Fibroblast of skin of right biceps (primary cell): Measurements from ENCODE around the gene CKAP2L.

ENCODE experiments used
- DNase-seq: peaks from one replicate; pipeline ENCODE4 v3.0.0-alpha.2; 2013

The CKAP2L gene

DNA sequence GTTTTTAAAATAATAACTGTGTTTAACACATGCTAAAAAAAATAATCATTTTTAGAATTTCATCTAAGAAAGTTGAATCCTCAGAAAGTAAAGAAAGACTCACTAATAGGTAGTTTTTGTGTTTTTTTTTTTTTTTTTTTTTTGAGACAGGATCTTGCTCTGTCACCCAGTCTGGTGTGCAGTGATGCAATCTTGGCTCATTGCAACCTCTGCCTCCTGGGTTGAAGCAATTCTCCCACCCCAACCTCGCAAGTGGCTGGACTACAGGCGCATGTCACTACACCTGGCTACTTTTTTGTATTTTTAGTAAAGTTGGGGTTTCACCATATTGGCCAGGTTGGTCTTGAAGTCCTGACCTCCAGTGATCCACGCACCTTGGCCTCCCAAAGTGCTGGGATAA lies 7.1 kb downstream of the CKAP2L start:
- DNase-seq = no peak

DNA sequence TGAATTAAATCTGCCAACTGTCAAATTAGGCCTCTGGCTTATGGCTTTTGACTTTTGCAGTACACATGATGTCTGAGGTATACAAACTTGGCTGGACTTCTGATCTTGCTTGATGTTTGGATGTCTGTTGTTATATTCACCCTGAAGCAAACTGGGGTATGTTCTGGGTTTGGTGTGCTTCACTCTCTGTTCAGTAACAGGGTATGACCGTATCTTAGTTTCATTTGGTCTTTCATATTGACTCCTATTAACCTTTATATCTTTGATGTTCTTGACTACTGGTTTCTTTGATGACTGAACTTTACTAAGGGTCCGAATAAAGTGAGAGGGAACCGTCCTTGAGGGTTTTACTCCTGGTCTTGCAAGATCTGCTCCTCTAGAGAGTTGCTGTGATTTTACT lies 8.2 kb downstream of the CKAP2L start:
- no peak for DNase-seq

DNA sequence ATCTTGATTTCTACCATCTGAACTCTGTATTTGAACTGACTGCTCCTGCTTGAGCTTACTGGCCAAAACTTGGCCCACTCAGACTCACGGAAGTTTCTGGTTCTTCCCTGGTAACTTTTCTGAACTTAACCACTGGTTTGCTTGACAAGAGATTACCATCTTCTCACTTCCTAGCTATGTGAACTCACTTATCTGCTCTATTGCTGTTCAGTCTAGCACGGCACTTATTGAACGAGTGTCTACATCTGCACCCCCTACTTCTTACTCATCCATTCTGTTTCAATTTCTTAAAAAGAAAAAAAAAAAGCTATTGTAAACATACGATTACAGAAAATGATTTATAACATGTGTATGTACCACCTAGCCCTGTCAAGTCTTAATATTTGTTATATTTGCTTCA lies 9.0 kb downstream of the CKAP2L start:
- DNase-seq = no peak

DNA sequence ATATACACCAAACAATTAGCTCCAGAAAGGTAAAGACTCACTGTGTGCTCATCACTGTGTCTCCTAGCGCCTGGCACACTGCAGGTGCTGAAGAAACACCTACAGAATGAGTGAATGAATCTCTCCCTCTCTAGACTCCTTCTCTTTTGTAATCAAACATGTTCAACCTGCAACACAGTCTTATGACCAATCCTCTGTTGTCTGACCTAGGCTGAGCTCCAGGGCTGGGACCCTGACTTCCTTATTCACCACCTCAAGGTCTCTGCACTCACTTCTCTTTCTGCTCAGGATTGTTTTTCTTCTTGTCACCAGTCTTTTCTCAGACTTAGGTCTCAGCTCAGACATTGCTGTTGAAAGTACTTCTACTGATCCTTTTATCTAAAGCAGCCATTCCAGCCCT lies 9.8 kb downstream of the CKAP2L start:
- DNase-seq = no peak

DNA sequence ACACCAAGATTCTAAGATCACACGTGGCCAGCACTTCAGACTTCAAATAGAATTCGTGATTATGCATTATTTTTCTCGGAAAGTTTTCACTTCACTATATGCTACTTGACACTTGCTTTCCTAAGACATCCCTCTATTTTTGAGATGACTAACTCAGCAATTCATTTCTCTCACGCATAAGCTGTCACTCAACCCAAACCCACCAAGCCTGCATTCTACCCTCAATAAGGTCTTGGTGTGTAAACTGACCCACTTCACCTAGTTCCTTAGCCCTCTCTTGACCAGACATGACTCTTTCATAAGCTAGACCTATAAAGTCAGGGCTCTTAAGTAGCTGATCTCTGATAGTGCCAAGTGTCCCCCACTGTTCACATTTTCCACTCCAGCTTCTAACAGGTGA lies 11.7 kb downstream of the CKAP2L start:
- DNase-seq = no peak

DNA sequence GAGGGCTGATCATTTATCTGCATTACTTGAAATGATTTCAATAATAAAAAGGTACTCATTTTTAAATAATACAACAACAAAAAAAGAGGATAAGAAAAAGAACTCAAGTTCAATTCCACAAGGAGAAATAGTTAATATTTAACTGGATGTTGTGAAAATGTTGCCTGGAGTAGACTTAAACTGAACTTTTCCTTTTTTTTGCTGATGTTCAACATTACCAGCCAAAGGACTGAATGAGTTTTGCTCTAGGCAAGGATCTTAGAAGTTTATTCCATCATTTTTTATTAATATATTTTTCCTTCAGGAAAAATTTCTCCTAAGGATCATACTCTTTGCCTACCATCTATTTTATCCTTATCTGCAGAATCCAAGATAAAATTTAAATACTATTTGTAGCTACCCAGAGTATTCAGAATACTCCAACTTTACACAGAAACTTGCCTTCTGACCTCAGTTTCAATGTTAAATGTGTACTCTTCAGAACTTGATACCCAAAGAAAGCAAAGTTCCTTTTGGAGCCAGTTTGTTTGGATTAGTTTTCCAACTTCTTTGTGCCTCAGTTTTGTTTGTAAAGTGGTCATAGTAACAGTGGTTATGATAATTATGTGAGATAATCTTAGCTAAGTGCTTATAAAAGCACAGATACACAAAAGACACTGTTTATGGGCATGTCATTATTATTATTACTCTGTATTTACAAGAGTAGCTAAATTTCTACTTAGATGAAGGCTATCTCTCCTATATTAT lies 12.8 kb downstream of the CKAP2L start:
- DNase-seq = no peak

DNA sequence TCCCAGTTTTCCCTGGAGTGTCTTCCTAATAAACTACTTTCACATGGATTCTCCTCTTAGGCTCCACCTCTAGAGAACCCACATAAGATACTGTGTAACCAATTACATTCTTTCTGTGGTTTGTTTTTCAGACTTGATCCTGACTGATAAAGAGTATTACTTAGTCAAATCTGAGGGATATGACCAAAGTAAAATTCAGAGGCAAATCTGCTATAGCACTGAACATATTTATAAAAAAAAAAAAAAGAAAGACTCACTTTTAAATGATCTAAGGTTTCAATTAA lies 13.9 kb downstream of the CKAP2L start:
- peak; percentile 33 for DNase-seq

DNA sequence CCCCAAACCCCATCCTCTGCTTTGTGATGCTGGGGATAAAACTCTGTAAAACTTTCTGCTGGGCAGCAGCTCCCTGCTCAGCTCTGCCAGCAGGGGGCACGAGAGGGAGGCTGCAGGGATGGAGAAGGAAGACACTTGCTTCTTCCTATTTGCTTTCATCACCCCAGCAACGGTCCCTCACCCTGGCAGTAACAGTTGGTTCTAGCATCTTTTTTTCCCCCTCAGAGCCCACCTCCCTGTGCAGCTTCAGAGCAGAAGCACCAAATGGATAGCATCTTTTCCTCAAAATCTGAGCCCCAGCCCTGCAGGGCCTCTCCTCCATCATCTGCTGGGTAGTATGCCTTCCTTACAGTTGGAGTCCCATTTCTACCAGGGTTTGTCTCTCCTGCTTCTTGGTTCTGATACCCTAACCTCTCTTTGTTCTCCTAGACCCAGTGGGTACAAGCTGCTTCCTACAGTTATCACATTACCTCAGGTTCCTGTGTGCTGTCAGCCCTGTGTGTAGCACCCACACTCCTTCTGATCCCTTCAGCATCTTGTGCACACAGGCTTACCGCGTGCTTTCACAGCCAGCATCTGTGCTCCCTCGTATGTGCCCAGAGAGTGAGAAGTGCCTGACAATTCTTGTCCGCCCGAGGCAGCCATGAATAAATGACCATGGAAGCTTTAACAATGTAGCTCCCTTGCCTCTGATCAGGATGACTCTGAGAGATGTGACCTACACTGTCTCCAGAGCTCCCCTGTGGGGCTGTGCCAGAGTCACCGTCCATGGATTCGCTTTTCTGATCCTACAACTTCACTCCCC lies 14.5 kb downstream of the CKAP2L start:
- peak; percentile 66 for DNase-seq

DNA sequence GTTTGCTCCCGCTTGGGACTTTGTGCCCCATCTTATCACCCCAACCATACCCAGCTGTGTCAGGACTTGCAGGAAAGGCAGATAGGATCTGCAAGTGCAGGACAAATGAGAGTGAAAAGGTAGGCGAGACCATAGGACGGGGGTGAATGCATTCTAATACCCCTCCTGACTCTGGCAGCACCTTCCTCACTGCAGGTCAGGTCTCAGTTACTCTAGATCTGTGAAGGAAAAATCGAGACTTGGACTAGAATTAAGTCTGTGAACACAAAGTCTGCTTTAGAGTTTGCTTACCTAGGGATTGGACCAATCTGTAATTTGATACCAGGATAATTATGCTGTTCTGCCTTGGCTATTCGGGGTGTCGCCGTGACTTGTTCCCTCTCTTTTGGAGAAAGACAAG lies 23.9 kb downstream of the CKAP2L start:
- no peak for DNase-seq

DNA sequence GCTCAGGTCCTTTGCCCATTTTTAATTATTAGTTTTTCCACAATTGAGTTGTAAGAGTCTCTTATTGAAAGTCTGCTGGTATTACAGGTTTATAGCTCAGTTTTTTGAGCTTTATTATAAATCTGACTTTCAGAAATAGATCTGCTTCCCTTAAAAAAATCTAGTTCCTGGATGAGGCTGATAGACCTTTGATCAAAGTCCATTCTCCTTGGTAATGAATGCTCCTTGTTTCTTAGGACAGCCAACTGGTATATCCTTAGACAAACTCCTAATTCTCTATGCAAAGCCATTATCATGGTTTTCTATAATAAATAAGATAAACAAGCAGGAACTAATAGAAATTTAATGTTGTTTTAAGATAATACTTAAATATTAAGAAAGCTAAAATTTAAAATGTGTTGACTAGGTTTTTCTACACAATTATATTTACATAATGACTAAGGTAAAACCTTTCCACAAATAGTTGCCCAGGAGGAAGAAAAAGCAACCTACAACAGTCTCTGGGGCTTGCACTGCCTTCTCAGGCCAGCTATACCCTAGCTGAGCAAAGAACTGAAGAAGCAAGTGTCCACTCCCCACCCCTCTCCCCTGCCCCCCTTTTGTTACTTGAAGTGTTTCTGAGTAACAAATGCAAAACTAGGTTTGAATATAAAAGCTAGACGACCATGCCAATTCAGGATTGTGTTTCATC lies 26.7 kb downstream of the CKAP2L start:
- no peak for DNase-seq

DNA sequence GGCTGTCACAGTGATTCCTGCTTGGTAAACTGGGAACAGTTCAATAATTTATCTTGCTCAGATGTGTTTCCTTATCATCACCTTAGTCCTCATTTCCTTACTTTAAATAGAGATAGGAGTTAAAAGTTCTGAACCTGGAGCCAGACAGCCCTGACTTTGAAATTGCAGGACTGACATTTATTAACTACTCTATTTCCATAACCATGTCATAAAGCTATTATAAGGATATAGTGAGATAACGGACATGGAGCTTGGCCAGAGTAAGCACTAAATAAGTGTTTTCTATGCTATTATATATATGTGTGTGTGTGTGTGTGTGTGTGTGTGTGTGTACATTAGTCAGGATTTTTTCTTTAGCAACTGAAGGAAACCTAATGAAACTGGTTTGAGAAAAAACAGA lies 30.5 kb downstream of the CKAP2L start:
- DNase-seq = no peak

DNA sequence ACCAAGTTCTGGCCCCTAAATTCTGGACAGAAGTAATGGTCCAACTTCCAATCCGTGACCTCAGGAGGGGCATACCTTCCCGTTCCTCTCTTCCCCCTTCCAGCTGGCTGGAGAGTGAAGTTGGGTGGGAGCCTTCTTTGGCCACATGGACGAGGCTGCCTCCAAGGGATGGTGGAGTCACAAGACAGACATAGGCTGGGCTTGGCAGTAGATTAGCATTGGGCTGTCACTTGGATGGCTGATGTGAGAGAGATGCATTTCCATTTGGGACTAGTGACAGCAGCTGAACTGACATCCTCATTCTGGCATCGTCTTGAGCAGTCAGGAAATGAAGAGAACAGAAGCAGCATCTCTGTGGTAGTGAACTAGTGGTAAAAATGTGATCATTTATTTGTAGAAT lies 31.0 kb downstream of the CKAP2L start:
- DNase-seq = no peak

DNA sequence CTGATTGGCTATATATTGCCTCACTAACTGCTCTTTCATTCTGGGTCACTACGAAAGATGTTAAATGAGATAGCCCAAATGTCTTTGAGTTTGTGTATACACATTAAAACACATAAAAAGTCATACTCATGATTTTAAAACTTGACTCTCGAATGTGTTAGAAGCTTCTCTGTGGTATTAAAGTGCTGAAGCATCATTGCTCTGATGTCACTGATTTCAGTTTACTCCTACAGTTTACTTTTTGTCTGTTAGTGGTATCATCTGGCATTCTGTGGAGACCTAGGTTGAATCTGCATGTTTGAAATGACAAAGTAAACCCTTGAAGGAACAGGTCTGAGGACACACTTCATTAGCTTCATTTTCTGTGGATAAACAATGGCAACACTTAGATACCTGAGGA lies 32.9 kb downstream of the CKAP2L start:
- no peak for DNase-seq

DNA sequence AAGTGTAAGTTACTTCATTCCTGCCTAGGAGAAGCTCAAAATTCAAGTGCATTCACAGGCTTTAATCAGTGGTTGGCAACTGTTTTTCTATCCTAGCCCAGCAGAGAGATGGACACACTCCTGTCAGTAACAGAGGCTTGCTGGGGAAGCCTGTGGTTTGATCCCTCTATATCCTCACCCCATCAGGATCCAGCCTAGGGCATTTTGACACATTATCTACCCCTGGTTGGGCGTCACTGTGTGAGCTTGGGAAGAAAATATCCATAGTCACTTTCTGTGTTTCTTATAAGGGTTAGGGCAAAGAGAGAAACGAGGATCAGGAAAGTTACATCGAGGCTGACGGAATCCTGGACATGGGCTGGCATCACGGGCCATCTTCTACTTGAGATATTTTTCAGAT lies 33.6 kb downstream of the CKAP2L start:
- DNase-seq = no peak

DNA sequence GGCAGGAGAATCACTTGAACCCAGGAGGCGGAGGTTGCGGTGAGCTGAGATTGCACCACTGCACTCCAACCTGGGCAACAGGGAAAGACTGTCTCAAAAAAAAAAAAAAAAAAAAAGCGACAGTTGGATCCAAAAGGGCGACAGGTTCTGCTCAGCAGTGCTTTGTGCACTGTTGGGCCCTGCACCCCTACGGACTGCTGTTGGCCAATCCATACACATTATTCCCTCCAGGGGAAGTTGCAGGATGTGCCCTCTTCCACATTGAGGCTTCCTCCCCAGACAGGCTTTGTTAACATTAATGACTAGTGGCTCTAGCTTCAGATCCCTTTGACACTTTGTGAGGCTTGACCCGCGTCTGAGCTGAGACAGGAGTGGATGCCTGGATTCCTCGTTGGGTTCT lies 34.2 kb downstream of the CKAP2L start:
- DNase-seq = no peak

DNA sequence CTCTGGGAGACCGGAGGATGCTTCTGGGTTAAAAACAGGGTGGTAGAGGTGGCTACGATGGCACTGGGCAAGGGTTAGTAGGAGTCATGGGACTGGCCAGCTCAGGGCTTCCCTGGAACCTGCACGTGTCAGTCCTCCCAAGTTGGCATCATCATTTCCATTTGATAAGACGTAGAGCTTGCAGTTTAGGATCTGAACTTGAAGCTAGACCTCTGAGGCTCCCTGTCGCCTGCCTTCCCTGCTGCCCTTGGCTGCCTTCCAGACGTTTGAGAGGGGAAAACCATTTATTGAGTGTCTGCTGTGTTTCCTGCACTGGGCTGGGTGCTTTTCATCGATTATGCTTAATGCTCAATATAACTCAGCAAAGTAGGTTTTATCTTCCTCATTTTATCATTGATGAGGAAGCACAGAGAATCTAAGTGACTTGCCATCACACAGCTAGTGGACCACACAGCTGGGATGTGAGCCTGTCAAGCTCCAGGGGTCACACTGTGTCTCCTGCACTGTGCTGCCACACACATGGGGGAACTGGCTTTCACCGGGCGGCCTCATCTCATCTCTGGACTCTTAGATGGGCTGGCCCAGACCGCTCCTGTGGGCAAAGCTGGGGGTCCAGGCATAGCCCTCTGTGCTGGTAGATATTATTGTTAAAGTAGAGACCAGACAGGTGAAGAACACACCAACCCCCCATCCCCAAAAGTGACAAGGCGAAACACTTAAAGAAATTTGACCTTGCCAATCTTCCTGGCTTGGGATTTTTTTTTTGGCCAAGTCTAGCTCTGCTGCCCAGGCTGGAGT lies 35.8 kb downstream of the CKAP2L start:
- no peak for DNase-seq

DNA sequence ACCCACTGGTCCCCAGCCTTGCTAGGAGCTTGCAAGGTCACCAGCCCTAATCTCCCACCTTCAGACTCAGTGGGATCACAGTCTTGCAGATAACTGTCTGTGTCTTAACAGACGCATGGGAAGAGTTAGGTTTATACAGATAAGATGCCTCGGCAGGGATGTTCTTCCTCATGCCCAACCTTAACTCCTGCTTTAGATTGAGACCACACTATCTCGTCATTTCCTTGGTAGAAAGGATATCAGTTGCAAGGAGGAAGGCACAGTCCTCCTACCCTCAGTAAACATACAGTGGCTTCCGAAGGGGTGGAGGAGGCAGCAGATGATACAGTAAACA lies 36.4 kb downstream of the CKAP2L start:
- no peak for DNase-seq

DNA sequence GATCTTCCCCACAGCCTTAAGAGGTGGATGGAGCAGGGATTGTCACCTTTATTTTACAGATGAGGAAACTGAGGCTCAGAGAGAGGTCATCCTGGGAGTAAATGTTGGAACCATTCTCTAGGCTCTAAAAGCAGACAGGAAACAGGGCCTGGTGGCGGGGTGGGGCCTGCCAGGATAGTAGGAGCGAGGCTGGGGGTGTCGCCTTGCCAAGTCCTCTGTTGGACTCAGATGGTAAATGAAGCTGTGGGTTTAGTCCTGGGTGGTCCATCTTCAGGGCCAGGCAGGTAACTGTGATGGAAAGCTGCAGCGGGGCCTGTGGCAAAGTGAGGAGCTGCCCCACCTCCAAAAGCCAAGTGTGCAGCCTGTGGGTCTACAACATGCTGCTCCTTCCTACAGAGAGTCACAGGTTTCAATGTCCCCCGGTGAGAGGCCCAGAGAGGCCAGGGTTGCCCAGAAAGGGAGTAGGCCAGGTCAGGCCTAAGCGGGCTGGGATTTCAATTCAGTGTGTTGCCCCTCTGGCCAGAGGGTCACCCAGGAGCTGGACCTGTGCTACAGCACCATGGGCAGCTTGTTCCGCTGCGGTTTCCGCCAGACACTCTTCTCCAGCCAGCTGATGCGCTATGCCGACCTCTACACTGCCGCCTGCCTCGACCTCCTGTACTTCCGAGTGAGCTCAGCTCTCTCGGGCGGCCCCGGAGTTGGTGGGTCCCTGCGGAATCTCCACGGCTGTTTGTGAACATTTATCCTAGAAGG lies 37.0 kb downstream of the CKAP2L start:
- no peak for DNase-seq

DNA sequence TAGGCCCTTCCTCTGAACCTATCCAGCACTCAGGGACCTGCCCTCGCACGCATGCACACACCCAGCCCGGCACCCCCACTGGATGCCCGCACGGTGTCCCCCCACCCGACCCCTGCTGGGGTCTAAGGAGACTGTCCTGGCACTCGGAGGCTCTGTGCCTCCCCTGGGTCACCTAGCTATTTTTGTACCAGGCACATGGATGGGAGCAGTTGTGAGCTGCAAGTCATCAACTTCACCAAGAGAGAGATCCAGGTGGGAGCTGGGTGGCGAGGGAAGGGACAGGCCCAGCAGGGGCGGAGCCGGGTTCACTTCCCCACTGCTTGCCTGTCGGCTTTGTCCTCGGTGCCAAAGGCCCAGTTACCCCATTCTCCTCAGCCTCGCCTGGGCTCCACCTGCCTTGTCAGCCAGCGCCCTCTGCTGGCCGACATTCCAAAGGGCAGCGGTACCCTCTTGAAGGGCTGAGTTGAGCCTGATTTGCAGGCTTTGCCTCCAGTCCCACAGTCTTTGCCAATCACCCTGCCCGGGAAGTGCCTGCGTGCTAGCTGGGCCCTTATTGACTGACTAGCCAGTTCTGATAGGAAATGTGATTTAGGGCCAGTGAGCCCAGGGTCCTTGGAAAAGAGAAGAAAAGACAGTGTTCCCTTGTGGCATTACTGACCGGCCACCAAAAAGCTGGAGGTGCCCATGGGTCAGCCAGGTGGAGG lies 37.8 kb downstream of the CKAP2L start:
- peak; percentile 83 for DNase-seq

DNA sequence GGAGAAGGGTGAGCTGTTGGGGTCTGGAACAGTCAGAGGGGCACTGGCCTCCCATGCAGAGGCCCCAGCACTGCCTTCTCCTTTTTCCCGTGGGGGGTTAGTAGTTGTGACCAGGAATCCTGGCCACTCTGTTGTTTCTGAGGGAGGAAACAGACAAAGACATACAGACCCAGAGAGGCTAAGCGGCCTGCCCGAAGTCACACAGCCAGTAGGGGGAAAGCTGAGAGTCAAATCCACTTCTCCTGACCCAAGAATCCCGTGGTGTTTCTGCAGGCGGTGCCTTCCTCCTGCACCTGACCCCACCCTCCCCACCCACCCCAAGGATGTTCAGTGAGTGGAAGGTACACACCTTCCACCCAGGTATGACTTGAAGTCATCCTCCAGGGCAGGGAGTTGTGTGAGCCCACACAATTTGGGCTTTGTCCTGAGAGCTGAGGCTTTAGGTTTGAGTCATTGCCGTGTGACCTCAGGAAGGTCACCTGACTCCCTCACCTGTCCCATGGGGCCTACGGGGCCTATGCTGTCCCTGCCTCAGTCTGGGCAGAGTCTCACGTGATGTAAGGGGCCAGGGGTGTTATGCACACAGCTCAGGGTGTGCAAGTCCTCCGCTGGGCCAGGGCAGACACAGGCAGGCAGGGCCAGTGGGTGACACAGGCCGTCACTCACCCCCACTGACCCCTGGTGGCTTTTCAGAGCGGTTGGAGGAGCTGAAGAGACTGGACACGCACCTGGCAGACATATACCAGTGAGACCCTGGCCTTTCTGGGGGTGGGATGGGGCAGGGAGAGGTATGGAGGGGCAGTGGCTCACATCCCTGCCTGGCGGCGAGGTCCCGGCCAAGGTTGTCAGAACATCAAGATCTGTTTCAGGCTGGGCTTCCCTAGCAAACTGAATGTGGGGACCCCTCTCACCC lies 38.6 kb downstream of the CKAP2L start:
- no peak for DNase-seq
